ENCODE data around the gene HPSE2. TPM values are rescaled to one million over a fixed set of nuclear protein-coding genes. Genes with fewer than 3 reads are reported as not detected.

Gene HPSE2
- total RNA-seq, 2 donors from 2014 or later = 1.0 to 1.8 TPM

DNA sequence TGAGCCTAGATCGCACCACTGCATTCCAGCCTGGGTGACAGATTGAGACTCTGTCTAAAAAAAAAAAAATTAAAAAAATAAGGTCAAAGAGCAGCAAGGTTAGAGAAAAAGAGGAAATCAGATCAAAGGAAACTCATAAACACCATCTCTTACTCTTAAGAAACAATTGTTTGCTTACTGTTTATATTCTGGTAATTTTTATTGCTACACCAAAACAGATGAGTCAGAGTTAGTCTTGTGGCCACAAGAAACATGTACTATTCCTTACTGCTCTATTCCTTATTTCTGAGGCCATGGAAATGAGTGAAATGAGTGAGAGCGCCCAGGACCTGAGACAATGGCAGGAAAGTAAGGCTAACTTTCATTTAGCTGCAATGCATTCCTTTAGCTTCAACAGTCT, 387.3 kb downstream of the HPSE2 start:
- TF ChIP-seq, protein P1, sequence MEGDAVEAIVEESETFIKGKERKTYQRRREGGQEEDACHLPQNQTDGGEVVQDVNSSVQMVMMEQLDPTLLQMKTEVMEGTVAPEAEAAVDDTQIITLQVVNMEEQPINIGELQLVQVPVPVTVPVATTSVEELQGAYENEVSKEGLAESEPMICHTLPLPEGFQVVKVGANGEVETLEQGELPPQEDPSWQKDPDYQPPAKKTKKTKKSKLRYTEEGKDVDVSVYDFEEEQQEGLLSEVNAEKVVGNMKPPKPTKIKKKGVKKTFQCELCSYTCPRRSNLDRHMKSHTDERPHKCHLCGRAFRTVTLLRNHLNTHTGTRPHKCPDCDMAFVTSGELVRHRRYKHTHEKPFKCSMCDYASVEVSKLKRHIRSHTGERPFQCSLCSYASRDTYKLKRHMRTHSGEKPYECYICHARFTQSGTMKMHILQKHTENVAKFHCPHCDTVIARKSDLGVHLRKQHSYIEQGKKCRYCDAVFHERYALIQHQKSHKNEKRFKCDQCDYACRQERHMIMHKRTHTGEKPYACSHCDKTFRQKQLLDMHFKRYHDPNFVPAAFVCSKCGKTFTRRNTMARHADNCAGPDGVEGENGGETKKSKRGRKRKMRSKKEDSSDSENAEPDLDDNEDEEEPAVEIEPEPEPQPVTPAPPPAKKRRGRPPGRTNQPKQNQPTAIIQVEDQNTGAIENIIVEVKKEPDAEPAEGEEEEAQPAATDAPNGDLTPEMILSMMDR (IDR thresholded peaks at IDR 0.05) = no peak
- Histone ChIP-seq H3K9ac (ENCODE audit: low read depth in 2 of 2, low read length in 2 of 2) (no peak overlapping the region), H3K27me3 (no peaks in the 10 kb centered on the region), H3K4me1 (no peaks in the 10 kb centered on the region), H3K36me3 (no peaks in the 10 kb centered on the region), H3K9me3 (no peaks in the 10 kb centered on the region), H3K4me3 (no peak overlapping the region), H3K27ac (no peak overlapping the region)
- no peak for DNase-seq
- intact Hi-C loops (cut with DNase I) = no loop called here

GRCh38 chr10:98846787-98847186, 388.9 kb downstream of the HPSE2 start:
- no peak for DNase-seq
- TF ChIP-seq, protein P1 (IDR thresholded peaks at IDR 0.05) = no peak
- intact Hi-C loops (cut with DNase I) = no loop called here
- Histone ChIP-seq H3K9ac (ENCODE audit: low read depth in 2 of 2, low read length in 2 of 2) (no peak overlapping the region), H3K27ac (no peak overlapping the region), H3K27me3 (no peaks in the 10 kb centered on the region), H3K4me3 (no peak overlapping the region), H3K4me1 (no peaks in the 10 kb centered on the region), H3K36me3 (no peaks in the 10 kb centered on the region), H3K9me3 (no peaks in the 10 kb centered on the region)

- Histone ChIP-seq H3K9me3 (no peaks in the 10 kb centered on the region), H3K9ac (ENCODE audit: low read depth in 2 of 2, low read length in 2 of 2) (no peak overlapping the region), H3K27me3 (no peaks in the 10 kb centered on the region), H3K4me1 (no peaks in the 10 kb centered on the region), H3K4me3 (no peak overlapping the region), H3K27ac (no peak overlapping the region), H3K36me3 (no peaks in the 10 kb centered on the region)
- TF ChIP-seq, protein P1 (IDR thresholded peaks at IDR 0.05) = no peak
- DNase-seq = no peak
- intact Hi-C loops (cut with DNase I) = no loop called here
These were observed 402.1 kb downstream of the HPSE2 start for GRCh38 chr10:98833542-98833941.

GRCh38 chr10:98832738-98833137, 402.9 kb downstream of the HPSE2 start:
- DNase-seq = no peak

GRCh38 chr10:98832196-98832595, 403.5 kb downstream of the HPSE2 start:
- TF ChIP-seq, protein P1 (IDR thresholded peaks at IDR 0.05) = no peak
- DNase-seq = no peak
- Histone ChIP-seq H3K27me3 (no peaks in the 10 kb centered on the region), H3K36me3 (no peaks in the 10 kb centered on the region), H3K4me3 (no peak overlapping the region), H3K9ac (ENCODE audit: low read depth in 2 of 2, low read length in 2 of 2) (no peak overlapping the region), H3K27ac (no peak overlapping the region), H3K9me3 (no peaks in the 10 kb centered on the region), H3K4me1 (no peaks in the 10 kb centered on the region)
- intact Hi-C loops (cut with DNase I) = no loop called here

More at GRCh38 chr10:98832738-98833137, 402.9 kb downstream of the HPSE2 start:
- no peaks in the 10 kb centered on the region for H3K36me3 ChIP-seq
- no peaks in the 10 kb centered on the region for H3K27me3 ChIP-seq
- no peak overlapping the region for H3K27ac ChIP-seq
- no peaks in the 10 kb centered on the region for H3K4me1 ChIP-seq
- intact Hi-C loops (cut with DNase I) = no loop called here
- no peaks in the 10 kb centered on the region for H3K9me3 ChIP-seq
- TF ChIP-seq, protein P1 (IDR thresholded peaks at IDR 0.05) = no peak
- H3K4me3 ChIP-seq = no peak overlapping the region
- no peak overlapping the region for H3K9ac ChIP-seq (ENCODE audit: low read depth in 2 of 2, low read length in 2 of 2)

- H3K36me3 ChIP-seq = no peaks in the 10 kb centered on the region
- DNase-seq = no peak
- H3K4me1 ChIP-seq = no peaks in the 10 kb centered on the region
- H3K27me3 ChIP-seq = no peaks in the 10 kb centered on the region
- no peak overlapping the region for H3K27ac ChIP-seq
- no peak overlapping the region for H3K9ac ChIP-seq (ENCODE audit: low read depth in 2 of 2, low read length in 2 of 2)
- TF ChIP-seq, protein P1 (IDR thresholded peaks at IDR 0.05) = no peak
- intact Hi-C loops (cut with DNase I) = no loop called here
- H3K9me3 ChIP-seq = no peaks in the 10 kb centered on the region
- no peak overlapping the region for H3K4me3 ChIP-seq
These were observed 404.3 kb downstream of the HPSE2 start for GRCh38 chr10:98831391-98831790.

Measured in colonic mucosa (tissue), 4 donors.